Smooth muscle cell of bladder (primary cell): ENCODE data around the gene IL36G. TPM values are rescaled to one million over a fixed set of nuclear protein-coding genes. Genes with fewer than 3 reads are reported as not detected.

ENCODE experiments used
- total RNA-seq: library from RNA; depleted of rRNA; stranded (reverse); fragments of >200 nt; gene quantifications from 2 replicates; pipeline ENCODE4 v1.2.3, GENCODE V29; 2014

The IL36G gene
- total RNA-seq, result not detected in 2 replicates

DNA sequence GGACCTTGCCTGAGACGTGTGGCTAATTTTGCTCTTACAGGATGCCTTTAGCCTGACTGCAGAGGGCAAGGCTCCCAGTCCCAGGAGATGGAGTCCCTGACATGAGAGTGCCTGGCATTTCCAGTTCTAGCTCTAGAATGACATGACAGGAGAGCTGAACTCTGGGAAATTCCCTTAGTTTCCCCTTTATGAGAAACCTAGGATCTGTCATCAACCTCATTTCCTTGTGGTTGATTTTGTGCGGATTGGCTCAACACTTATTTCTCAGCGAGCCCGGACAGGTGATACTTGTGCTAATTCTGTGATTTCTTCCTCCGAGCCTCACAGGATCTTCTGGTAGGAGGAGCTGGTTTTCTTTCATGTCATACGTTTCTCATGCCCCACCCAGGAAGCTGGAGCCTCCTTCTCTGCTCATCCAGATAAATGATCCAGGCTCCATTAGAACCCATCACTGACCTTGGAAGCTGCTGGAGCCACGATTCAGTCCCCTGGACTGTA is at the start of gene IL36G:
IL36G (plus strand) TSS at position 448 of the 498 bp plus-strand sequence. CDS start 633 bp downstream, outside the sequence.

DNA sequence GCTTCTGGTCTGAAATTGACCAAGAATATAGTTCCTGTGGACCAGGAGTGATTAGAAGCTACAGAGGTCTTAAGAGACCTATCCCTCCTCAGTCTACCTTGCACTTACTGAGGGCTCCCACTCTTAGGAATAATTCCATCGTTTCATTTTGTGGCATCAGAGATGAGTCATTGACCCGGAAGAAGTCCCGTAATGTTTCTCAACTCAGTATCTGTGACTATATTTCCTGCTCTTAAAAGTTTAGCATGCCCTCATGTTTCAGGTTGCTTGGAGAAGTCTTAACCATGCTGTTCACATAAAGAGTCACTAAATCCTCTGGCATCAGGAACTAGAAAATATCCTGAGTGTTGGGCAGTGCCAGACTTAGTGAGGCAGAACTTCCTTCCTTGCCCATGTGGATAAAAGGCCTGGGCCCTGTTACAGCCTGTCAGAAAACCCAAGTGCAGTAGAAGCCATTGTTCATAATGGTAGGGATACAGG is 27.3 kb downstream of the IL36G start, which contains the start of gene IL36A:
IL36A (plus strand) TSS at position 430 of the 480 bp plus-strand sequence. CDS start 413 bp downstream, outside the sequence.

Other genes starting within 250 kb of the IL36G start
- gene CKAP2L, start 213.4 kb upstream of the IL36G start, total RNA-seq, result 0.74 and 0.85 TPM in 2 replicates
- gene IL1A, start 193.5 kb upstream of the IL36G start, total RNA-seq, result 2.3 and 7.5 TPM in 2 replicates
- gene IL1B, start 141.2 kb upstream of the IL36G start, total RNA-seq, result 26.3 and 54.3 TPM in 2 replicates
- not detected in 2 replicates for gene IL37, start 66.8 kb upstream of the IL36G start, total RNA-seq
- gene IL36A, start 27.5 kb downstream of the IL36G start, total RNA-seq, result not detected in 2 replicates
- gene IL36B, start 74.9 kb downstream of the IL36G start, total RNA-seq, result not detected in 2 replicates
- gene IL36RN, start 81.2 kb downstream of the IL36G start, total RNA-seq, result 0.09 TPM in 1 of 2 replicates, not detected in the other
- gene IL1F10, start 90.0 kb downstream of the IL36G start, total RNA-seq, result not detected in 2 replicates
- 0.09 and 0.71 TPM in 2 replicates for gene IL1RN, start 149.6 kb downstream of the IL36G start, total RNA-seq
- gene PSD4, start 196.0 kb downstream of the IL36G start, total RNA-seq, result 1.1 and 3.4 TPM in 2 replicates